NCI-H226 (cell line): ENCODE data around the gene GABRR1.
A peak's percentile ranks its signal among the peaks of the same experiment; 100 is the strongest.
"Not testable (repeated sequence)": the region's sequence is repeated elsewhere in the genome, so short reads cannot be mapped to it uniquely, and the experiment has no call there.

Source experiments
- DNase-seq: peaks from one replicate; pipeline ENCODE4 v3.0.0-alpha.2; 2015

Gene GABRR1

GRCh38 chr6:89148016-89148750 lies 69.0 kb downstream of the GABRR1 start:
- peak; percentile 8 for DNase-seq

- DNase-seq, result peak; percentile 25
These were observed 70.1 kb downstream of the GABRR1 start for GRCh38 chr6:89146718-89147700.

GRCh38 chr6:89145956-89146717 lies 71.0 kb downstream of the GABRR1 start, which contains the start of gene PM20D2:
TSS of gene PM20D2 (plus strand) at chr6:89146055. CDS start at chr6:89146145, 90 bp downstream.
- peak; percentile 58 for DNase-seq

- DNase-seq, result no peak
These were observed 71.8 kb downstream of the GABRR1 start for GRCh38 chr6:89145091-89145955.

GRCh38 chr6:89144354-89144906 lies 72.7 kb downstream of the GABRR1 start:
- DNase-seq, result no peak

GRCh38 chr6:89140347-89141156 lies 76.6 kb downstream of the GABRR1 start:
- peak; percentile 48 for DNase-seq

- DNase-seq, result peak; percentile 73
These were observed 77.4 kb downstream of the GABRR1 start for GRCh38 chr6:89139509-89140346.

GRCh38 chr6:89138173-89138572 lies 79.0 kb downstream of the GABRR1 start:
- no peak for DNase-seq

- DNase-seq, result no peak
These were observed 82.4 kb downstream of the GABRR1 start for GRCh38 chr6:89134723-89135122.

- no peak for DNase-seq
These were observed 83.2 kb downstream of the GABRR1 start for GRCh38 chr6:89133981-89134380.

GRCh38 chr6:89132057-89132456 lies 85.1 kb downstream of the GABRR1 start:
- no peak for DNase-seq

GRCh38 chr6:89131599-89131998 lies 85.6 kb downstream of the GABRR1 start:
- no peak for DNase-seq

- not testable (repeated sequence) for DNase-seq
These were observed 88.9 kb downstream of the GABRR1 start for GRCh38 chr6:89128256-89128671.
